ENCODE data around the gene ZNF324B. TPM values are rescaled to one million over a fixed set of nuclear protein-coding genes. Genes with fewer than 3 reads are reported as not detected.

Gene ZNF324B
- total RNA-seq, 4 donors from 2014 or later, result 10.6 to 16.8 (median 13.4) TPM

DNA sequence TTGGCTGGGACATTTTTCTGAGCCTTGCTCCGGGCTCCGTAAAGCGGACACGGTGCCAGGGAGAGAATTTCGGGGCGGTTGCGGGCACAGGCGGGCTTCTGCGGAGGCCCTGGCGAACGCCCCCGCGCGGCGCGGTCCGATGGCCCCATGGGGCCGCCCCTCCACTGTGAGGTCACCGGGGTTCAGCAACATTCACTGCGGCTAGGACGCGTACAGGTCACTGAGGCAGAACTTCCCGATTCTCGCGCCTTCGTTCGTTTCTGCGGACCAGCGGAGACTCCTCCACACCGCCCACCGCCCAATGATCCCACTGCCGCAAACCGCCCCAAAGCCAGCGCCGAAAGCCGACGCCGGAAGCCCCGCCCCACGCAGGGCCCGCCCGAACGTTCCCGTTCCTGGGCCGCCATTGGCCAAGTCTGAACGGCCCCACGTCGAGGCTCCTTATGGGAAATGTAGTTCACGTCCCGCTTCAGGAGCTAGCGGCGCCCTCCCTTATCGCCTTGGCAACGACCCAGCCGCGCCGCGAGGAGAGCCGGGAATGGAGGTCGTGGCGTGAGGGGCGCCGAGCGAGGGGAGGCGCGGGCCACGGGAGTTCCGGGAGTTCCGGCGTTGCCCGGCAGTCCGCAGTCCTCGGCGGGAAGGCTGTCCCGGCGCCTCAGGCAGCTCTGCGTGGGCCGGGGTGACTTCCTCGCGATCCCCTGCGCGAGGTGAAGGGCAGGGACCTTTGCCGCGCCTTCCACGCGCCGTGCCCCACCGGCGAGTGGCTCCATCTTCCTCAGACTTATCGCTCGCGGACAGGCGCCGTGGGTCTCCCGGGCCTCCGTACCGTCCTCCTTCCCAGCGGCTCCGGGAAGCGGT lies 43.0 kb upstream of the ZNF324B start, which contains the start of gene ZNF584:
Gene ZNF584 (plus strand): TSS at position 498 of the 858 bp plus-strand sequence. CDS start 499 bp downstream, outside the sequence.
- peak; percentile 95 to 96 for DNase-seq
- H3K4me3 ChIP-seq (replicated peaks in 1 of 3), result peak within 1 kb of the TSS; percentile 54 to 96 (median 82)
- no peaks in the 10 kb centered on the region for H3K36me3 ChIP-seq
- peak within 1 kb of the TSS; percentile 67 to 79 (median 73) for H3K27ac ChIP-seq
- no peaks in the 10 kb centered on the region for H3K27me3 ChIP-seq
- H3K9me3 ChIP-seq, result no peaks in the 10 kb centered on the region
- 0 to 1% methylated on average over 26 to 36 of the region's 100 CpGs for WGBS, 2 donors
- intact Hi-C loops (cut with DNase I), result no loop called here
- TF ChIP-seq CTCF (IDR thresholded peaks at IDR 0.05), result peak in 1 of 6 experiments; percentile 7
- TF ChIP-seq POLR2A (IDR thresholded peaks at IDR 0.05), result peak; percentile 9 to 89
- peaks cover 6 to 24% of the 10 kb centered on the region in 2 donors for H3K4me1 ChIP-seq

GRCh38 chr19:58409010-58409790 lies 42.2 kb upstream of the ZNF324B start:
- H3K9me3 ChIP-seq, result no peaks in the 10 kb centered on the region
- 3 to 9% methylated on average over 11 to 31 of the region's 34 CpGs for WGBS, 2 donors
- H3K4me3 ChIP-seq (replicated peaks in 1 of 3), result peak overlapping the region; percentile 54 to 96 (median 82)
- no peaks in the 10 kb centered on the region for H3K36me3 ChIP-seq
- H3K27ac ChIP-seq, result peak overlapping the region in 2 of 3 donors; percentile 73 to 79
- no peak for TF ChIP-seq POLR2A (IDR thresholded peaks at IDR 0.05)
- TF ChIP-seq CTCF (IDR thresholded peaks at IDR 0.05), result no peak
- DNase-seq, result peak in 1 of 2 donors; percentile 25
- intact Hi-C loops (cut with DNase I), result no loop called here
- H3K27me3 ChIP-seq, result no peaks in the 10 kb centered on the region
- peaks cover 6 to 24% of the 10 kb centered on the region in 2 donors for H3K4me1 ChIP-seq

GRCh38 chr19:58416604-58417003 lies 34.8 kb upstream of the ZNF324B start:
- peaks cover 30 to 39% of the 10 kb centered on the region in 2 donors for H3K36me3 ChIP-seq
- H3K9me3 ChIP-seq, result no peaks in the 10 kb centered on the region
- H3K4me1 ChIP-seq, result no peaks in the 10 kb centered on the region
- H3K27me3 ChIP-seq, result no peaks in the 10 kb centered on the region
- no peak for DNase-seq
- no peak overlapping the region for H3K4me3 ChIP-seq (replicated peaks in 1 of 3)
- TF ChIP-seq POLR2A (IDR thresholded peaks at IDR 0.05) (no peak), CTCF (IDR thresholded peaks at IDR 0.05) (no peak)
- WGBS, 2 donors, result 96 to 98% methylated on average over 5 of the region's 5 CpGs
- no peak overlapping the region for H3K27ac ChIP-seq
- intact Hi-C loops (cut with DNase I), result no loop called here

- H3K27me3 ChIP-seq, result no peaks in the 10 kb centered on the region
- intact Hi-C loops (cut with DNase I), result no loop called here
- peaks cover 30 to 39% of the 10 kb centered on the region in 2 donors for H3K36me3 ChIP-seq
- no peak overlapping the region for H3K4me3 ChIP-seq (replicated peaks in 1 of 3)
- DNase-seq, result no peak
- TF ChIP-seq POLR2A (IDR thresholded peaks at IDR 0.05) (no peak), CTCF (IDR thresholded peaks at IDR 0.05) (no peak)
- H3K4me1 ChIP-seq, result no peaks in the 10 kb centered on the region
- H3K9me3 ChIP-seq, result no peaks in the 10 kb centered on the region
- H3K27ac ChIP-seq, result no peak overlapping the region
- WGBS, 2 donors, result 86% methylated on average over 7 of the region's 7 CpGs
Observed at GRCh38 chr19:58417071-58417470, 34.4 kb upstream of the ZNF324B start.
